Measurements from ENCODE around the gene CRYBB2.

DNA sequence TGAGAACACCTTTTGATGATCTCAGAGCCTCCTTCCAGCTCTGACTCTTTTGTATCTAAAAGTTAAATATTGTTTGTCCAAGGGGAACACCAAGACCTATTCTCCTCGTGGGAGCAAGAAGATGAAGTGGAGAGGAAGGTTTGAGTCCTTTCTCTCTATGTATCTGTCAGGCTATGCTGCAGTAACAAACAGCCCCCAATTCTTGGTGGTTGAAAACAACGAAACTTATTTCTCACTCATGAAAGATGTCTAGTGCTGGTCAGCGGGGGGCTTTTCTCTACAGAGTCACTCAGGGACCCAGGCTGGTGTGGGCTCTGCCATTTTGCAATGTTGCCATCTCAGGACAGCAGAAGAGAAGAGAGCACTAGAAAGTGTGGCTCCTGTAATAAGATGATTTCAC, 6.2 kb upstream of the CRYBB2 start:
- TF ChIP-seq, protein P1, sequence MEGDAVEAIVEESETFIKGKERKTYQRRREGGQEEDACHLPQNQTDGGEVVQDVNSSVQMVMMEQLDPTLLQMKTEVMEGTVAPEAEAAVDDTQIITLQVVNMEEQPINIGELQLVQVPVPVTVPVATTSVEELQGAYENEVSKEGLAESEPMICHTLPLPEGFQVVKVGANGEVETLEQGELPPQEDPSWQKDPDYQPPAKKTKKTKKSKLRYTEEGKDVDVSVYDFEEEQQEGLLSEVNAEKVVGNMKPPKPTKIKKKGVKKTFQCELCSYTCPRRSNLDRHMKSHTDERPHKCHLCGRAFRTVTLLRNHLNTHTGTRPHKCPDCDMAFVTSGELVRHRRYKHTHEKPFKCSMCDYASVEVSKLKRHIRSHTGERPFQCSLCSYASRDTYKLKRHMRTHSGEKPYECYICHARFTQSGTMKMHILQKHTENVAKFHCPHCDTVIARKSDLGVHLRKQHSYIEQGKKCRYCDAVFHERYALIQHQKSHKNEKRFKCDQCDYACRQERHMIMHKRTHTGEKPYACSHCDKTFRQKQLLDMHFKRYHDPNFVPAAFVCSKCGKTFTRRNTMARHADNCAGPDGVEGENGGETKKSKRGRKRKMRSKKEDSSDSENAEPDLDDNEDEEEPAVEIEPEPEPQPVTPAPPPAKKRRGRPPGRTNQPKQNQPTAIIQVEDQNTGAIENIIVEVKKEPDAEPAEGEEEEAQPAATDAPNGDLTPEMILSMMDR (IDR thresholded peaks at IDR 0.05), result no peak
- no peak for TF ChIP-seq POLR2A (IDR thresholded peaks at IDR 0.05)
